GM19324 (cell line): Measurements from ENCODE around the gene JMJD7.

Source experiments
- ATAC-seq: cut with Tn5 transposase; IDR thresholded peaks from one replicate; pipeline ENCODE4 v1.9.1; 2021; ENCODE audit warnings: mild to moderate bottlenecking, moderate library complexity; ENCODE audit not compliant: unreplicated experiment, low FRiP score

JMJD7 gene

GRCh38 chr15:41858756-41859155 lies 30.9 kb downstream of the JMJD7 start:
- ATAC-seq: no peak

- ATAC-seq: no peak
Measured at GRCh38 chr15:41860049-41860828, 32.3 kb downstream of the JMJD7 start.

GRCh38 chr15:41861736-41862356 lies 34.0 kb downstream of the JMJD7 start:
- ATAC-seq: no peak

- no peak for ATAC-seq
Measured at GRCh38 chr15:41862515-41863116, 34.7 kb downstream of the JMJD7 start.

- no peak for ATAC-seq
Measured at GRCh38 chr15:41865490-41866055, 37.7 kb downstream of the JMJD7 start.

GRCh38 chr15:41866263-41866703 lies 38.4 kb downstream of the JMJD7 start:
- ATAC-seq: no peak

- ATAC-seq: no peak
Measured at GRCh38 chr15:41866872-41867579, 39.1 kb downstream of the JMJD7 start.

- ATAC-seq: no peak
Measured at GRCh38 chr15:41868321-41868720, 40.4 kb downstream of the JMJD7 start.

GRCh38 chr15:41869770-41870688 lies 42.1 kb downstream of the JMJD7 start:
- no peak for ATAC-seq

- ATAC-seq: no peak
Measured at GRCh38 chr15:41870689-41871081, 42.8 kb downstream of the JMJD7 start.

- ATAC-seq: no peak
Measured at GRCh38 chr15:41871175-41871905, 43.4 kb downstream of the JMJD7 start.

GRCh38 chr15:41872166-41872747 lies 44.4 kb downstream of the JMJD7 start:
- ATAC-seq: no peak

- ATAC-seq: no peak
Measured at GRCh38 chr15:41873711-41874110, 45.8 kb downstream of the JMJD7 start.

GRCh38 chr15:41874736-41875135 lies 46.8 kb downstream of the JMJD7 start:
- ATAC-seq: no peak

GRCh38 chr15:41876007-41876406 lies 48.1 kb downstream of the JMJD7 start:
- ATAC-seq: no peak

- ATAC-seq: no peak
Measured at GRCh38 chr15:41876689-41877088, 48.8 kb downstream of the JMJD7 start.

- no peak for ATAC-seq
Measured at GRCh38 chr15:41877631-41878354, 49.9 kb downstream of the JMJD7 start.

- no peak for ATAC-seq
Measured at GRCh38 chr15:41878355-41878699, 50.4 kb downstream of the JMJD7 start.
